Fibroblast of lung (primary cell): Measurements from ENCODE around the gene KIF20B.

Source experiments
- EZH2 ChIP-seq: IDR thresholded peaks from 2 replicates; pipeline ENCODE4 v1.5.1; 2012; ENCODE audit warnings: low read length, control low read depth, mild to moderate bottlenecking; ENCODE audit errors: missing control alignments
- TF ChIP-seq, protein P1 (sequence below), 2 donors: IDR thresholded peaks in 1 of 2; conservative IDR thresholded peaks in 1 of 2; 1 replicate in 1 of 2; 2 replicates in 1 of 2; pipeline ENCODE4 v1.5.1; 2011 to 2012; ENCODE audit warnings: low read length in 2 of 2, control low read depth in 1 of 2, inconsistent platforms in 1 of 2, low read depth in 1 of 2, mild to moderate bottlenecking in 1 of 2

DNA sequence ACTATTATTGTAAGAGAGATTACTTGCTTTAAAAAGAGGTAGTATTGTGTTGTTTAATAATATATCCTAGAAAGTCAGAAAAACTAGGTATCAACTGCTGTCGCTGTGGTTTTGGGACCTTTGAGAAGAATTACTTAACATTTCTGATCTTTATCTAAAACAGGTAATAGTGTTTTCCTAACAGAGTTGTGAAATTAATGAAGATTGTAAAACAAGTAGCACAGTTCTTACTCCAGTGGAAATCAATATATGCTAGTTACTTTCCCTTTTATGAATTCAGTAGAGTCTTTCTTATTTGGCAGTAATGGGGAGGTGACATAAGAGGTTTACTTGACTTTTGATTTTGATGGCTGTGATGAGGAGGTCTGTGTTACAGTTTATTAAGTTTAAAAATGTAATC lies 58.1 kb downstream of the KIF20B start:
- TF ChIP-seq, protein P1, sequence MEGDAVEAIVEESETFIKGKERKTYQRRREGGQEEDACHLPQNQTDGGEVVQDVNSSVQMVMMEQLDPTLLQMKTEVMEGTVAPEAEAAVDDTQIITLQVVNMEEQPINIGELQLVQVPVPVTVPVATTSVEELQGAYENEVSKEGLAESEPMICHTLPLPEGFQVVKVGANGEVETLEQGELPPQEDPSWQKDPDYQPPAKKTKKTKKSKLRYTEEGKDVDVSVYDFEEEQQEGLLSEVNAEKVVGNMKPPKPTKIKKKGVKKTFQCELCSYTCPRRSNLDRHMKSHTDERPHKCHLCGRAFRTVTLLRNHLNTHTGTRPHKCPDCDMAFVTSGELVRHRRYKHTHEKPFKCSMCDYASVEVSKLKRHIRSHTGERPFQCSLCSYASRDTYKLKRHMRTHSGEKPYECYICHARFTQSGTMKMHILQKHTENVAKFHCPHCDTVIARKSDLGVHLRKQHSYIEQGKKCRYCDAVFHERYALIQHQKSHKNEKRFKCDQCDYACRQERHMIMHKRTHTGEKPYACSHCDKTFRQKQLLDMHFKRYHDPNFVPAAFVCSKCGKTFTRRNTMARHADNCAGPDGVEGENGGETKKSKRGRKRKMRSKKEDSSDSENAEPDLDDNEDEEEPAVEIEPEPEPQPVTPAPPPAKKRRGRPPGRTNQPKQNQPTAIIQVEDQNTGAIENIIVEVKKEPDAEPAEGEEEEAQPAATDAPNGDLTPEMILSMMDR (conservative IDR thresholded peaks at IDR 0.05 in 1 of 2, IDR thresholded peaks at IDR 0.05 in 1 of 2; ENCODE audit: low read depth in 1 of 2, low read length in 2 of 2), result no peak
- no peak for TF ChIP-seq EZH2
